Amniotic stem cell (primary cell): Measurements from ENCODE around the gene PLIN4.

ENCODE experiments used
- DNase-seq: peaks from one replicate; lab custom pipeline; 2025; lab: John Stamatoyannopoulos, UW

Gene PLIN4

GRCh38 chr19:4455719-4456475 is 62.4 kb downstream of the PLIN4 start:
- peak; percentile 8 for DNase-seq

GRCh38 chr19:4454747-4455718 is 63.3 kb downstream of the PLIN4 start:
- DNase-seq, result no peak

GRCh38 chr19:4453232-4454179 is 64.8 kb downstream of the PLIN4 start:
- no peak for DNase-seq

- no peak for DNase-seq
Measured at GRCh38 chr19:4452230-4452990, 65.9 kb downstream of the PLIN4 start.
